Fibroblast of mammary gland (primary cell): Measurements from ENCODE around the gene ZNHIT1.
"Not testable (repeated sequence)": the region's sequence is repeated elsewhere in the genome, so short reads cannot be mapped to it uniquely, and the experiment has no call there.

Source experiments
- DNase-seq: peaks from one replicate; pipeline ENCODE4 v3.0.0-alpha.2; 2010; ENCODE audit warnings: low read depth
- H3K4me3 ChIP-seq: 2 replicates; pipeline ENCODE4 v1.5.1; 2011; ENCODE audit warnings: low read depth, mild to moderate bottlenecking, low read length, moderate library complexity; ENCODE audit not compliant: control insufficient read depth
- CTCF ChIP-seq: conservative IDR thresholded peaks from 2 replicates; pipeline ENCODE4 v1.5.1; 2011; ENCODE audit warnings: low read depth, low read length, inconsistent platforms; ENCODE audit not compliant: control insufficient read depth, insufficient read depth

ZNHIT1 gene

GRCh38 chr7:101245147-101245668 lies 27.2 kb downstream of the ZNHIT1 start:
- DNase-seq: no peak
- peak overlapping the region; percentile 96 for H3K4me3 ChIP-seq
- TF ChIP-seq CTCF: no peak

- DNase-seq: no peak
- no peak overlapping the region for H3K4me3 ChIP-seq
- no peak for TF ChIP-seq CTCF
Measured at GRCh38 chr7:101248276-101248675, 30.3 kb downstream of the ZNHIT1 start.

- no peak for TF ChIP-seq CTCF
- DNase-seq: no peak
- H3K4me3 ChIP-seq: no peak overlapping the region
Measured at GRCh38 chr7:101250324-101250723, 32.4 kb downstream of the ZNHIT1 start.

GRCh38 chr7:101251871-101252659 lies 34.1 kb downstream of the ZNHIT1 start:
- no peak for TF ChIP-seq CTCF
- peak; percentile 96 for DNase-seq
- H3K4me3 ChIP-seq: peak overlapping the region; percentile 97

GRCh38 chr7:101253199-101253598 lies 35.2 kb downstream of the ZNHIT1 start:
- not testable (repeated sequence) for DNase-seq, H3K4me3 ChIP-seq

GRCh38 chr7:101255796-101256195 lies 37.8 kb downstream of the ZNHIT1 start:
- no peak overlapping the region for H3K4me3 ChIP-seq
- DNase-seq: no peak
- TF ChIP-seq CTCF: no peak

- DNase-seq: peak; percentile 43
- TF ChIP-seq CTCF: no peak
- no peak overlapping the region for H3K4me3 ChIP-seq
Measured at GRCh38 chr7:101258243-101258731, 40.3 kb downstream of the ZNHIT1 start.

GRCh38 chr7:101264102-101264706 lies 46.2 kb downstream of the ZNHIT1 start:
- not testable (repeated sequence) for H3K4me3 ChIP-seq
- peak; percentile 28 for DNase-seq
